ENCODE results near the gene AFF2. TPM values are rescaled to one million over a fixed set of nuclear protein-coding genes. Genes with fewer than 3 reads are reported as not detected.

The AFF2 gene
- total RNA-seq, 3 donors from 2014 or later (not counting 1 experiment from before 2014, with no cell fraction given): 0.24 to 4.8 (median 0.79) TPM

- Histone ChIP-seq H3K4me1 (ENCODE audit: control insufficient read depth, insufficient read depth, low read length) (no peaks in the 10 kb centered on the region), H3K27ac (ENCODE audit: low read length) (no peak overlapping the region), H3K9me3 (ENCODE audit: control insufficient read depth, insufficient read depth, low read length) (no peaks in the 10 kb centered on the region), H3K27me3 (ENCODE audit: control insufficient read depth, insufficient read depth, low read length) (no peaks in the 10 kb centered on the region), H3K4me3 (ENCODE audit: low read length) (no peak overlapping the region), H3K36me3 (ENCODE audit: control insufficient read depth, insufficient read depth, low read length) (no peaks in the 10 kb centered on the region)
- Mint-ChIP-seq H3K9me3 (no peaks in the 10 kb centered on the region), H3K4me1 (no peaks in the 10 kb centered on the region), H3K4me3 (no peak overlapping the region), H3K27ac (no peak overlapping the region), H3K27me3 (ENCODE audit: low read depth in 2 of 2) (peaks cover 0 to under 1% of the 10 kb centered on the region in 2 donors), H3K36me3 (no peaks in the 10 kb centered on the region)
- intact Hi-C loops (cut with micrococcal nuclease): no loop called here
- WGBS (ENCODE audit: insufficient coverage): 100% methylated on average over 1 of the region's 2 CpGs
- ATAC-seq (no peak), DNase-seq (no peak)
- TF ChIP-seq, protein P1, sequence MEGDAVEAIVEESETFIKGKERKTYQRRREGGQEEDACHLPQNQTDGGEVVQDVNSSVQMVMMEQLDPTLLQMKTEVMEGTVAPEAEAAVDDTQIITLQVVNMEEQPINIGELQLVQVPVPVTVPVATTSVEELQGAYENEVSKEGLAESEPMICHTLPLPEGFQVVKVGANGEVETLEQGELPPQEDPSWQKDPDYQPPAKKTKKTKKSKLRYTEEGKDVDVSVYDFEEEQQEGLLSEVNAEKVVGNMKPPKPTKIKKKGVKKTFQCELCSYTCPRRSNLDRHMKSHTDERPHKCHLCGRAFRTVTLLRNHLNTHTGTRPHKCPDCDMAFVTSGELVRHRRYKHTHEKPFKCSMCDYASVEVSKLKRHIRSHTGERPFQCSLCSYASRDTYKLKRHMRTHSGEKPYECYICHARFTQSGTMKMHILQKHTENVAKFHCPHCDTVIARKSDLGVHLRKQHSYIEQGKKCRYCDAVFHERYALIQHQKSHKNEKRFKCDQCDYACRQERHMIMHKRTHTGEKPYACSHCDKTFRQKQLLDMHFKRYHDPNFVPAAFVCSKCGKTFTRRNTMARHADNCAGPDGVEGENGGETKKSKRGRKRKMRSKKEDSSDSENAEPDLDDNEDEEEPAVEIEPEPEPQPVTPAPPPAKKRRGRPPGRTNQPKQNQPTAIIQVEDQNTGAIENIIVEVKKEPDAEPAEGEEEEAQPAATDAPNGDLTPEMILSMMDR (IDR thresholded peaks at IDR 0.05): no peak
Measured at GRCh38 chrX:148612431-148612830, 112.0 kb downstream of the AFF2 start.

DNA sequence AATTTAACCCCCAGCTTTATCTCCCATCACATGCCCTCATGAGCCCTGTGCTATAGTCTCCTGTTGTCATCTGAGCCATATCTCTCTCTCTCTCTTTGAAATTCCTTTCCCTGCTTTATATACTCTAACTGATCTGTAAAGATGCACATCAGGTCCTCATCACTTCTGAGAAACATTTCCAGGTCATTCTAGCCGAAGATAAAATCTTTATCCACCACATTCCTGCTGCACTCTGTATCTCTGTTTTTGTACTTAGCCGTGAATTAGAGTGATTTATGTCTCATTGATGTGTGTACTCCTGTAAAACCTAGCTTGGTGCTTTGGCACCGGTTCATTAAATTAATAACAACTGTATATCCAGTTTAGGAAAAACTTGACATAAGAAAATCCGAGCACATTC, 113.2 kb downstream of the AFF2 start:
- H3K4me1 Mint-ChIP-seq: no peaks in the 10 kb centered on the region
- no peak for ATAC-seq
- Histone ChIP-seq H3K9me3 (ENCODE audit: control insufficient read depth, insufficient read depth, low read length) (no peaks in the 10 kb centered on the region), H3K27ac (ENCODE audit: low read length) (no peak overlapping the region), H3K4me1 (ENCODE audit: control insufficient read depth, insufficient read depth, low read length) (no peaks in the 10 kb centered on the region), H3K4me3 (ENCODE audit: low read length) (no peak overlapping the region), H3K36me3 (ENCODE audit: control insufficient read depth, insufficient read depth, low read length) (no peaks in the 10 kb centered on the region), H3K27me3 (ENCODE audit: control insufficient read depth, insufficient read depth, low read length) (no peaks in the 10 kb centered on the region)
- no peak for DNase-seq
- no peaks in the 10 kb centered on the region for H3K36me3 Mint-ChIP-seq
- no peaks in the 10 kb centered on the region for H3K9me3 Mint-ChIP-seq
- H3K27me3 Mint-ChIP-seq (ENCODE audit: low read depth in 2 of 2): no peaks in the 10 kb centered on the region
- no peak overlapping the region for H3K4me3 Mint-ChIP-seq
- intact Hi-C loops (cut with micrococcal nuclease): no loop called here
- TF ChIP-seq, protein P1 (IDR thresholded peaks at IDR 0.05): no peak
- no peak overlapping the region for H3K27ac Mint-ChIP-seq
- 100% methylated on average over 1 of the region's 4 CpGs for WGBS (ENCODE audit: insufficient coverage)

- H3K9me3 ChIP-seq (ENCODE audit: control insufficient read depth, insufficient read depth, low read length): no peaks in the 10 kb centered on the region
- no peak overlapping the region for H3K27ac Mint-ChIP-seq
- TF ChIP-seq, protein P1 (IDR thresholded peaks at IDR 0.05): no peak
- no peaks in the 10 kb centered on the region for H3K27me3 Mint-ChIP-seq (ENCODE audit: low read depth in 2 of 2)
- H3K9me3 Mint-ChIP-seq: no peaks in the 10 kb centered on the region
- no peak overlapping the region for H3K4me3 ChIP-seq (ENCODE audit: low read length)
- 80% methylated on average over 1 of the region's 2 CpGs for WGBS (ENCODE audit: insufficient coverage)
- H3K4me1 ChIP-seq (ENCODE audit: control insufficient read depth, insufficient read depth, low read length): no peaks in the 10 kb centered on the region
- intact Hi-C loops (cut with micrococcal nuclease): no loop called here
- ATAC-seq (no peak), DNase-seq (no peak)
- no peaks in the 10 kb centered on the region for H3K27me3 ChIP-seq (ENCODE audit: control insufficient read depth, insufficient read depth, low read length)
- no peaks in the 10 kb centered on the region for H3K4me1 Mint-ChIP-seq
- H3K4me3 Mint-ChIP-seq: no peak overlapping the region
- no peaks in the 10 kb centered on the region for H3K36me3 Mint-ChIP-seq
- no peaks in the 10 kb centered on the region for H3K36me3 ChIP-seq (ENCODE audit: control insufficient read depth, insufficient read depth, low read length)
- no peak overlapping the region for H3K27ac ChIP-seq (ENCODE audit: low read length)
Measured at GRCh38 chrX:148615491-148615890, 115.1 kb downstream of the AFF2 start.
